Activated CD4-positive, alpha-beta T cell treated with anti-CD3 and anti-CD28 coated beads, Interleukin-2, amount 50 U/mL, for 24 hours (primary cell): Measurements from ENCODE around the gene CLIP2.

Experiments used
- DNase-seq, 2 donors: peaks; one replicate each; pipeline ENCODE4 v3.0.0-alpha.2; 2020; ENCODE audit warnings: low read depth in 1 of 2, low spot score in 1 of 2

The CLIP2 gene

GRCh38 chr7:74269757-74270277, 19.4 kb upstream of the CLIP2 start:
- peak in 1 of 2 donors; percentile 36 for DNase-seq

- DNase-seq: no peak
Measured at GRCh38 chr7:74271742-74272141, 17.5 kb upstream of the CLIP2 start.

- no peak for DNase-seq
Measured at GRCh38 chr7:74272305-74273038, 16.7 kb upstream of the CLIP2 start.

- DNase-seq: no peak
Measured at GRCh38 chr7:74275401-74275881, 13.8 kb upstream of the CLIP2 start.

- no peak for DNase-seq
Measured at GRCh38 chr7:74277636-74278035, 11.6 kb upstream of the CLIP2 start.

GRCh38 chr7:74280985-74281384, 8.2 kb upstream of the CLIP2 start:
- no peak for DNase-seq

GRCh38 chr7:74282748-74283459, 6.3 kb upstream of the CLIP2 start:
- no peak for DNase-seq

GRCh38 chr7:74283858-74284447, 5.3 kb upstream of the CLIP2 start:
- DNase-seq: no peak

GRCh38 chr7:74284781-74285259, 4.4 kb upstream of the CLIP2 start:
- DNase-seq: no peak

- DNase-seq: no peak
Measured at GRCh38 chr7:74286131-74286530, 3.1 kb upstream of the CLIP2 start.

GRCh38 chr7:74287303-74288033, 1.7 kb upstream of the CLIP2 start:
- DNase-seq: no peak

GRCh38 chr7:74288034-74288881, 949 bp upstream of the CLIP2 start:
- no peak for DNase-seq

GRCh38 chr7:74289659-74290552, 699 bp downstream of the CLIP2 start:
- no peak for DNase-seq

- no peak for DNase-seq
Measured at GRCh38 chr7:74290553-74290950, 1.3 kb downstream of the CLIP2 start.

GRCh38 chr7:74290981-74291441, 1.8 kb downstream of the CLIP2 start:
- no peak for DNase-seq

GRCh38 chr7:74291535-74291934, 2.3 kb downstream of the CLIP2 start:
- DNase-seq: no peak

- no peak for DNase-seq
Measured at GRCh38 chr7:74292757-74293576, 3.8 kb downstream of the CLIP2 start.

- DNase-seq: no peak
Measured at GRCh38 chr7:74293577-74293908, 4.3 kb downstream of the CLIP2 start.
